NCI-H2227 (cell line): Measurements from ENCODE around the gene MKNK1.
"Not testable (repeated sequence)": the region's sequence is repeated elsewhere in the genome, so short reads cannot be mapped to it uniquely, and the experiment has no call there.

Experiments used
- DNase-seq: peaks from one replicate; lab custom pipeline; 2025; ENCODE audit not compliant: unreplicated experiment; lab: John Stamatoyannopoulos, UW

The MKNK1 gene

DNA sequence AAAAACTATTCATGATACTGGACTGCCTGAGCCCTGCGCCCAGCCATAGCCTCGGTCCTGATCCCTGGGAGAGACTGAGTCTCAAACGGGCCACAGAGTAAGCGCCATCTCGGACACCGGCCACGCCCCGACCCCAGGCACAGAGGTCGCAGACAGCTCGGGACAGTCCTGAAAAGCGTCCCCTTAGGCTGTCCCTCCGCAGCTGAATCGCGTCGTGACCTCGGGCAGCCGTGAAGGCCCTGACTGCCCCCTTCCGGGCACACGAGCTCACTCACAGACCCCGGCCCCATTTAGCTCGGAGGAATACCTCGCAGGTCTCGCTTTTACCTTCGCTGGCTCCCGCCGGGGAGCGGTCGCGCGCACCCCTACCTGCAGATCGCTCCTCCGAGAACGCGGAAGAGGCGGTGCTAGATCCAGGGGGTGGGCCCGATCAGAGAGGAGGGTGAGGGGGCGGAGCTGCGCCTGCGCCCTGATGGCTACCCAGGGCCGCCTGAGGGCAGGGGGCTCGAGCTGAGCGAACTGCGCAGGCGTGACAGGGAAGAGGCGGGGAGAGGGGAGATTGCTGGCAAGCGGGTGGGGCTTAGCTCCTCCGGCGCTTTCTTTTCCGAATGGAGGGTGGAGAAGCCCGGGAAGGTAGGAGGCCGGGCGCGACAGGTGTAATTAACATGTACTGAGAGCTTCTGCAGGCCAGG is at the start of gene MKNK1:
Gene MKNK1, minus strand, starts transcription at position 411 of the 692 bp plus-strand sequence. CDS start 20,941 bp downstream, outside the sequence.
- DNase-seq: peak; percentile 99

DNA sequence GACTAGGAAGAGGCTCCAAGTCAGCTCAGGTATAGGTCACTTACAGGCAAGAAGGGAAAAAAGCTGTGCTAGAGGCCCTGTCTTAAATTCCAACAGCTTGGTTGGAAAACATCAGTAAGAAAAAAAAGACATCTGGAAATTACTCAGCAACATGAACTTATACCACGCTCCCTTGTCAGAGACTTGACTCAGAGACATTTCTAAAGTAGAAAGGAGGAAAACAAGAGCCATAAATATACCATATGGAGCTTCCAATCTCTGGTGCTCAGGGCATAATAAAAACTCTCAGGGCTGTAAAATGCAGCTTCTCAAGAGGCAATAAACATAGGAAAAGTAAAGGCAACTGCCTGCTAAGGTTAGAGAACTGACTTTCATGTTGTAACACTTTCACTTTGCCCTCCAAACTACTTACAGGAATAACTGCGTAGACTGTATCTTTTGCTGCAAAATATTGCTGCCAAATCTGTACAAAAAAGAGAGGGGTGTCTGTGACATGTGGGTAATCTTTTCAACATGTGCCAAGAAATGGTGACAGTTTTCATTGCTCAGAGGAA is 49.4 kb upstream of the MKNK1 start:
- no peak for DNase-seq

DNA sequence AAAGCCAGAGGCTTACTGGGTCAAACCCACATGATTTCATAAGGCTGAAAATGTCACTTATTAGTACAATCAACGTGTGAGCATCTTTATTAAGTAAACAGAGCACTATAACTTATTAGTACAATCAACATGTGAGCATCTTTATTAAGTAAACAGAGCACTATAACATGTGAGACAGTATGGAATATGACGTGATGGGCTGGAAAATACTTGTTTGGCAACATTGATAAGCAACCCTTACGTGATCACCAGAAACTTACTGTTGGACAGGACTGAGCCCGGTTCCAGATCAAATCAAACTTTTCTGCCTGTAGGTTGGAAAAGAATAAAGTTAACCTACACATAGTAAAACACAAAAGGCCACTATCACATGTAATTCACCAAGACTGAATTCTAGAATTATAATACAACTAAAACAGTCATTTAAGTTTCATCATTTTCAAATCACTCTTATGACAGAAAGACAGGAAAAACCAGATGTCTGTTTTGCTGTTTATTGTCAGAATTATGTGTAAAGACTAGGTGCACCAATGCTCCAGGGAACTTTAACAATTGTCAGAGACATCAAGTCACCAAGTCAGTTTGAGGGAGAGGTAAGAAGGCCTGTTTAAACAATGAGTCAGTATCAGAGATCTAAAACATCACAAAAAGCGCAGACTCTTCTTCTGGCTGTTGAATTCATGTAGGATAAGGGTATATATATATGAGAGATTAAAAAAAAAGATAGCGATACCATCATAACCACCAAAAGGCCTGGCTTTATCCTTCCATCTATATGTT is 48.4 kb upstream of the MKNK1 start:
- DNase-seq: no peak

GRCh38 chr1:46651152-46651551 is 47.1 kb upstream of the MKNK1 start:
- not testable (repeated sequence) for DNase-seq

- no peak for DNase-seq
Measured at GRCh38 chr1:46650491-46650890, 46.4 kb upstream of the MKNK1 start.

- no peak for DNase-seq
Measured at GRCh38 chr1:46649764-46650163, 45.7 kb upstream of the MKNK1 start.

DNA sequence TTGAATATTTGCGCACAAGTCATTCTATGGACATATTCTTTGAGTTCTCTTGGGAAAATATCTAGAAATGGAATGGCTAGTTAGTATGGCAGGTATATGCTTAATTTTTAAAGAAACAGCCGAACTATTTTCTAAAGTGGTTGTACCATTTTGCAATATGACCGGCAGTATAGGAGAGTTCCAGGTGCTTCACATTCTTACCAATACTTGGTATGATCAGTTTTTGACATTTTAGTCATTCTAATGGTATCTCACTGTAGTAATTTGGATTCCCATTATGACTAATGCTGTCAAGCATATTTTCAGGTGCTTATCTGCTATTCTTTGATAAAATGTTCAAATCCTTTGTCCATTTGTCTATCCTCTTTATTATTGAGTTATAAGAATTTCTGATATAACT is 43.5 kb upstream of the MKNK1 start:
- no peak for DNase-seq

GRCh38 chr1:46646844-46647243 is 42.8 kb upstream of the MKNK1 start:
- DNase-seq: no peak

DNA sequence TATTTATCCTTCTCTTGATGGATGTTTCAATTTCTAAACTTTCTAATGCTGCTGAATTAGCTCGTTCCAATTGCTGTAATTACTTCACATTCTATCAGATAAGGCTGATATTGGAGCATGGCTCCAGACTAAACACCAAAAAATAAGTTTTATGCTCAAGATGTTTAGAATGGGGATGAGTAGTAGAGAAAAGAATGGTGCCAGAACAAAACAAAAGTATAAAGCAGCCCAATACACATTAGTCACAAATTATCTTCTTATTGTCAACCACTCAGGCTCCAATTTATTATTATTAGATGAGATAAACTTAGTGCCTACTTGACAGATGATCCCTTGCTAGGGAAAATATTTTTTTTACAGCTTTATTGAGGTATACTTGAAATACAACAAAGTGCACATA is 42.3 kb upstream of the MKNK1 start:
- DNase-seq: no peak

GRCh38 chr1:46645815-46646214 is 41.7 kb upstream of the MKNK1 start:
- DNase-seq: no peak

DNA sequence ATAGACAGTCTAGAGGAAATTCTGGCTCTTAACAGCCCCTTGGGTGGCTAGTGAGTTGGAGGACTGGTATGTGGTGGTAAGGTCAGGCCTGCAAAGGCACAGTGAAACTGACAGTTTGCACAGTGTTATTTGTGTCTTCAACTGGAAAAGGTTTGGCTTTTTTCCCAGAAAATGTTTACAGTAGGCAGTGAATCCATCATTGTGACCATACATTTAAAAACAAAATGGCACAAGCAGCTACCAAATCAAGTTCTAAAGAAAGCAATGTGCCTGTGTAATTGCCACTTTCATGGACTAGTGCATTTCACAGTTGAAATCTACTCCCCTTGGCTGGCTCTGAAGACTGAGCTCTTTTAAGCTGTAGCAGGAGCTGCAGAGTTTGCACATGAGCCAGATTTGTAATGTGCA is 39.3 kb upstream of the MKNK1 start:
- DNase-seq: peak; percentile 81

DNA sequence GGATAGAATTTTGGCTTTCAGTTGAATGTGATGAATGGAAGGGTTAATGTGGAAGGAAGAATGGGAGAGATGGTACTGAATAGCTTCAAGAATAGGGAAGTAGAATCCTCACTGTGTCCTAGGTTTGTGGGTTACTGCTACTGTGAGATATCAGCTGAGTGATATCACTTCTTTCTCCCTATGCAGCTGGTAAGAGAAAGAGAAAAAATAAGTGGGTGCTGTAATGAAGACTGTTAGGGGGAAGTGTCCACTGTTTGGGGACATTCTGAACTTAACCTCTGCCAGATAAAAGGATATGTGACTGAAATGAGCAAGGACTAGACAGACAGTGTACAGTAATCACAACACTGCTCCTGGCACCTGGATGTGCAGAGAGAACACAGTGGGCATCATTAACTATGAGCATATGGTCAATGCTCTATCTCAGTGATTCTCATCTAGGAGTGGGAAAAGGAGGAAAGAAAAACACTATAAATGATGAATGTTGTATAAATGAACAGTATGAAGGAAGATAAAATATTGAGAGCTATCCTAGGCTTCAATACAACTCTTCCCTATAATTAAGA is 38.1 kb upstream of the MKNK1 start:
- DNase-seq: no peak

DNA sequence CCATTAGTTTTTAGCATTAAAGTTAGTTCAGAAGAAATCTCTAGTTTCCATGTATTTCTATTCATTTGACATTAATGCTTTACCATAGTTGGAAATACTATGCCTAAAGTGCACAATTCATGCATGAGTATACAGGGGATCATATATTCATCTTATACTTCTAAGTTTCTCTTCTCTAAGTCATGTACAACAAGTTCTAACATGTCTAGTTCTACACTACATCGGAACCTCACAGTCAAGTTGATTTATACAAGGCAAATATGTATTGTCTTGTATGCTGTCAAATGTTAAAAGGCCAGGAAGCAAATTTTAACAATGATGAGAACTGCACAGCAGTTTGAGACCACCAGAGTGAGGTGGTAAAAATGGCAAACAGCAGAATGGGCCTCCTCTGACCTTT is 35.5 kb upstream of the MKNK1 start:
- DNase-seq: no peak

- no peak for DNase-seq
Measured at GRCh38 chr1:46638921-46639320, 34.9 kb upstream of the MKNK1 start.

- DNase-seq: no peak
Measured at GRCh38 chr1:46637444-46638083, 33.5 kb upstream of the MKNK1 start.

- no peak for DNase-seq
Measured at GRCh38 chr1:46635205-46635604, 31.1 kb upstream of the MKNK1 start.

- no peak for DNase-seq
Measured at GRCh38 chr1:46630719-46631118, 26.7 kb upstream of the MKNK1 start.

GRCh38 chr1:46623743-46624644 is 19.9 kb upstream of the MKNK1 start:
- no peak for DNase-seq

DNA sequence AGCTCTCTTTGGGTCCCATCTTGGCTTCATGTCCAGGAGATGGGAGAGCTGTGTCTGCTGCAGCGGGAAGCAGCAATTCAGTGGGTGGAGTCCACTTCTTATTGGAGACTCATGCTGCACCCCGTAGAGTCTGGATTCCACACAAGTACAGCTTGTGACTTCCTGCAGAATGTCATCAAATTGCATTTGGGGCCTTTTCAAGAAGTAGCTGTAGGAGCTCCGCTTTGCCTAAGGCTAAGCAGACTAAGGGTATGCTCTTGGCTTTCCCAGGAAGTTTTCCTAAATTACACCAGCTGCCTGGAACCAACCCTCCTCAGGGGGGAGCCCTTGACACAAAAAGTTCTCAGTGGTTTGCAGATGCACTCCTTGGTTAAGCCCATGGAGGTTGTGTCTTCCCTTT is 18.3 kb upstream of the MKNK1 start:
- DNase-seq: no peak

- no peak for DNase-seq
Measured at GRCh38 chr1:46621930-46622329, 17.9 kb upstream of the MKNK1 start.
